Measurements from ENCODE around the gene EP400. TPM values are rescaled to one million over a fixed set of nuclear protein-coding genes. Genes with fewer than 3 reads are reported as not detected.

Gene EP400
- total and polyA plus RNA-seq, 2 experiments from 2014 or later = 10.3 to 12.3 TPM

- WGBS (ENCODE audit: low lambda C conversion rate, missing lambda C conversion rate) = 97% methylated on average over 8 of the region's 8 CpGs
- H3K27me3 ChIP-seq = no peaks in the 10 kb centered on the region
- H3K4me1 ChIP-seq (ENCODE audit: insufficient read depth) = no peaks in the 10 kb centered on the region
- no peaks in the 10 kb centered on the region for H3K79me2 ChIP-seq
- no peaks in the 10 kb centered on the region for H4K20me1 ChIP-seq (ENCODE audit: insufficient read depth, poor library complexity, severe bottlenecking)
- no peaks in the 10 kb centered on the region for H3K9me2 ChIP-seq (replicated peaks; ENCODE audit: insufficient read depth)
- no peak for DNase-seq (ENCODE audit: low spot score)
- no peaks in the 10 kb centered on the region for H3K36me3 ChIP-seq (replicated peaks; ENCODE audit: insufficient read depth, low read depth)
- H3K4me3 ChIP-seq = no peak overlapping the region
- H3K4me2 ChIP-seq = no peak overlapping the region
- H3K27ac ChIP-seq = no peak overlapping the region
- no peak overlapping the region for H2AFZ ChIP-seq
- H3K9me3 ChIP-seq (ENCODE audit: low read depth) = no peaks in the 10 kb centered on the region
- no peak for TF ChIP-seq CTCF (IDR thresholded peaks at IDR 0.05; ENCODE audit: poor library complexity)
- no peak for TF ChIP-seq EZH2 (IDR thresholded peaks at IDR 0.05; ENCODE audit: borderline replicate concordance)
- no peak for TF ChIP-seq EZH2phosphoT487 (IDR thresholded peaks at IDR 0.05; ENCODE audit: low read depth, severe bottlenecking, unreplicated experiment)
Measured at GRCh38 chr12:132109741-132110140, 160.0 kb downstream of the EP400 start.

- H3K79me2 ChIP-seq = no peaks in the 10 kb centered on the region
- 95% methylated on average over 3 of the region's 3 CpGs for WGBS (ENCODE audit: low lambda C conversion rate, missing lambda C conversion rate)
- H3K9me2 ChIP-seq (replicated peaks; ENCODE audit: insufficient read depth) = no peaks in the 10 kb centered on the region
- no peak overlapping the region for H2AFZ ChIP-seq
- H3K27me3 ChIP-seq = no peaks in the 10 kb centered on the region
- H3K36me3 ChIP-seq (replicated peaks; ENCODE audit: insufficient read depth, low read depth) = no peaks in the 10 kb centered on the region
- no peak for DNase-seq (ENCODE audit: low spot score)
- H3K4me3 ChIP-seq = no peak overlapping the region
- no peak for TF ChIP-seq CTCF (IDR thresholded peaks at IDR 0.05; ENCODE audit: poor library complexity)
- no peak for TF ChIP-seq EZH2 (IDR thresholded peaks at IDR 0.05; ENCODE audit: borderline replicate concordance)
- no peak for TF ChIP-seq EZH2phosphoT487 (IDR thresholded peaks at IDR 0.05; ENCODE audit: low read depth, severe bottlenecking, unreplicated experiment)
- H3K9me3 ChIP-seq (ENCODE audit: low read depth) = no peaks in the 10 kb centered on the region
- H3K27ac ChIP-seq = no peak overlapping the region
- no peaks in the 10 kb centered on the region for H4K20me1 ChIP-seq (ENCODE audit: insufficient read depth, poor library complexity, severe bottlenecking)
- H3K4me1 ChIP-seq (ENCODE audit: insufficient read depth) = no peaks in the 10 kb centered on the region
- H3K4me2 ChIP-seq = no peak overlapping the region
Measured at GRCh38 chr12:132110677-132111076, 160.9 kb downstream of the EP400 start.

GRCh38 chr12:132111654-132112304 lies 162.0 kb downstream of the EP400 start:
- 95% methylated on average over 19 of the region's 19 CpGs for WGBS (ENCODE audit: low lambda C conversion rate, missing lambda C conversion rate)
- H3K9me3 ChIP-seq (ENCODE audit: low read depth) = no peaks in the 10 kb centered on the region
- no peaks in the 10 kb centered on the region for H3K27me3 ChIP-seq
- no peak overlapping the region for H3K4me3 ChIP-seq
- no peak overlapping the region for H3K27ac ChIP-seq
- H3K4me2 ChIP-seq = no peak overlapping the region
- H3K4me1 ChIP-seq (ENCODE audit: insufficient read depth) = no peaks in the 10 kb centered on the region
- H3K36me3 ChIP-seq (replicated peaks; ENCODE audit: insufficient read depth, low read depth) = no peaks in the 10 kb centered on the region
- no peaks in the 10 kb centered on the region for H3K9me2 ChIP-seq (replicated peaks; ENCODE audit: insufficient read depth)
- TF ChIP-seq EZH2phosphoT487 (IDR thresholded peaks at IDR 0.05; ENCODE audit: low read depth, severe bottlenecking, unreplicated experiment) = no peak
- no peak for TF ChIP-seq EZH2 (IDR thresholded peaks at IDR 0.05; ENCODE audit: borderline replicate concordance)
- TF ChIP-seq CTCF (IDR thresholded peaks at IDR 0.05; ENCODE audit: poor library complexity) = no peak
- no peaks in the 10 kb centered on the region for H4K20me1 ChIP-seq (ENCODE audit: insufficient read depth, poor library complexity, severe bottlenecking)
- DNase-seq (ENCODE audit: low spot score) = no peak
- no peaks in the 10 kb centered on the region for H3K79me2 ChIP-seq
- no peak overlapping the region for H2AFZ ChIP-seq
